Hepatocyte (in vitro differentiated cells): ENCODE measurements around the gene TENM4. TPM values are rescaled to one million over a fixed set of nuclear protein-coding genes. Genes with fewer than 3 reads are reported as not detected.

Experiments
- DNase-seq: peaks from one replicate; pipeline ENCODE4 v3.0.0-alpha.2; 2016; ENCODE audit warnings: low spot score
- H2AFZ ChIP-seq: fragments of 200-600 bp; sonication (generic); 2 replicates; pipeline ENCODE4 v1.6.0; 2016; ENCODE audit warnings: antibody characterized with exemption, mild to moderate bottlenecking
- H3K27ac ChIP-seq: fragments of 200-600 bp; sonication (generic); 2 replicates; pipeline ENCODE4 v1.5.1; 2016; ENCODE audit warnings: mild to moderate bottlenecking
- H3K27me3 ChIP-seq: fragments of 200-600 bp; sonication (generic); 2 replicates; pipeline ENCODE4 v1.6.1; 2016
- H3K36me3 ChIP-seq: fragments of 200-600 bp; sonication (generic); replicated peaks from 2 replicates; pipeline ENCODE4 v1.5.1; 2016; ENCODE audit warnings: low read depth; ENCODE audit not compliant: insufficient read depth
- H3K4me1 ChIP-seq: fragments of 200-600 bp; sonication (generic); 2 replicates; pipeline ENCODE4 v1.5.1; 2016; ENCODE audit warnings: mild to moderate bottlenecking, moderate library complexity; ENCODE audit not compliant: insufficient read depth
- H3K4me2 ChIP-seq: fragments of 200-600 bp; sonication (generic); 2 replicates; pipeline ENCODE4 v1.6.0; 2016
- H3K4me3 ChIP-seq: fragments of 200-600 bp; sonication (generic); 2 replicates; pipeline ENCODE4 v1.5.1; 2016; ENCODE audit warnings: mild to moderate bottlenecking
- H3K79me2 ChIP-seq: fragments of 200-600 bp; sonication (generic); 2 replicates; pipeline ENCODE4 v1.6.0; 2017; ENCODE audit warnings: mild to moderate bottlenecking
- H3K9me2 ChIP-seq: fragments of 200-600 bp; sonication (generic); replicated peaks from 2 replicates; pipeline ENCODE4 v1.6.0; 2017; ENCODE audit warnings: mild to moderate bottlenecking; ENCODE audit not compliant: insufficient read depth
- H3K9me3 ChIP-seq: fragments of 200-600 bp; sonication (generic); 2 replicates; pipeline ENCODE4 v1.5.1; 2016; ENCODE audit warnings: low read depth, mild to moderate bottlenecking
- H4K20me1 ChIP-seq: fragments of 200-600 bp; sonication (generic); 2 replicates; pipeline ENCODE4 v1.6.0; 2016; ENCODE audit warnings: mild to moderate bottlenecking; ENCODE audit not compliant: insufficient read depth, poor library complexity, severe bottlenecking
- EZH2 ChIP-seq: fragments of 200-600 bp; sonication (generic); IDR thresholded peaks from 2 replicates; pipeline ENCODE4 v1.6.1; 2016; ENCODE audit warnings: antibody characterized with exemption, mild to moderate bottlenecking, borderline replicate concordance
- EZH2phosphoT487 ChIP-seq: fragments of 200-600 bp; sonication (generic); IDR thresholded peaks from one replicate; pipeline ENCODE4 v1.6.1; 2018; ENCODE audit warnings: antibody characterized with exemption, mild to moderate bottlenecking, low read depth, moderate library complexity; ENCODE audit not compliant: unreplicated experiment, severe bottlenecking
- WGBS: methylation state at CpG from one replicate; pipeline ENCODE4 v1.1.6; 2016; ENCODE audit warnings: low lambda C conversion rate; ENCODE audit errors: missing lambda C conversion rate; 5-methylcytosine and 5-hydroxymethylcytosine counted together
- polyA plus RNA-seq: library from polyadenylated mRNA; unstranded; fragments of >200 nt; fragmentation: Nextera tagmentation; extraction: Ambion mirVana; gene quantifications from 2 replicates; pipeline ENCODE4 v1.2.1, GENCODE V29; 2016
- total RNA-seq: library from RNA; depleted of rRNA; stranded (reverse); fragments of >200 nt; gene quantifications from 2 replicates; pipeline ENCODE4 v1.2.3, GENCODE V29; 2014
- TF ChIP-seq, protein P1 (sequence below): fragments of 200-600 bp; sonication (generic); IDR thresholded peaks from 2 replicates; pipeline ENCODE4 v1.5.1; 2016; ENCODE audit warnings: antibody characterized with exemption, mild to moderate bottlenecking; ENCODE audit not compliant: poor library complexity

Gene TENM4
- total and polyA plus RNA-seq, 2 experiments from 2014 or later = 18.4 to 18.7 TPM

DNA sequence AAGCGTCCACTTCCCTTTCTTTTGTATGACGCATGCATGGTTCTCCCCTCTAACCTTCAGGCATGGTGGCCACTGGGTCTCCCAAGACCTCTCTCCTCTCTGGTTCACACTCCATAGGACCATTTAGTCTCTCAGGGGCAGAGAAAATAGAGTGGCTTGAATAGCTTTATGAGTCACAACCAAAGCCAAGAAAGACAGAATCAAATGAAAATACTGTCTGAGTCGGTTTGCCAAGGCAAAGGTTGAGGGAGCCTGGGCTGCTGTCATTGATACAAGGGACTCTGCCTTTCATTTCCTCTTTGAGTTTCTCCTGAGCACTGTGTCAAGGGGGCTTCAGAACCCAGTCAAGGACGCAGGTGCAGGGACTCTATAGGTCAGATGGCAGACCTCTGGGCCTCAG, 44.2 kb downstream of the TENM4 start:
- WGBS = 95% methylated on average over 4 of the region's 4 CpGs
- Histone ChIP-seq H3K27ac (no peak overlapping the region), H2AFZ (no peak overlapping the region), H4K20me1 (peaks cover 5% of the 10 kb centered on the region), H3K79me2 (peaks cover 12% of the 10 kb centered on the region), H3K9me2 (no peaks in the 10 kb centered on the region), H3K9me3 (no peaks in the 10 kb centered on the region), H3K36me3 (no peaks in the 10 kb centered on the region), H3K27me3 (no peaks in the 10 kb centered on the region), H3K4me2 (no peak overlapping the region), H3K4me1 (peaks cover 19% of the 10 kb centered on the region), H3K4me3 (no peak overlapping the region)
- TF ChIP-seq EZH2phosphoT487 (no peak), EZH2 (no peak)
- TF ChIP-seq, protein P1, sequence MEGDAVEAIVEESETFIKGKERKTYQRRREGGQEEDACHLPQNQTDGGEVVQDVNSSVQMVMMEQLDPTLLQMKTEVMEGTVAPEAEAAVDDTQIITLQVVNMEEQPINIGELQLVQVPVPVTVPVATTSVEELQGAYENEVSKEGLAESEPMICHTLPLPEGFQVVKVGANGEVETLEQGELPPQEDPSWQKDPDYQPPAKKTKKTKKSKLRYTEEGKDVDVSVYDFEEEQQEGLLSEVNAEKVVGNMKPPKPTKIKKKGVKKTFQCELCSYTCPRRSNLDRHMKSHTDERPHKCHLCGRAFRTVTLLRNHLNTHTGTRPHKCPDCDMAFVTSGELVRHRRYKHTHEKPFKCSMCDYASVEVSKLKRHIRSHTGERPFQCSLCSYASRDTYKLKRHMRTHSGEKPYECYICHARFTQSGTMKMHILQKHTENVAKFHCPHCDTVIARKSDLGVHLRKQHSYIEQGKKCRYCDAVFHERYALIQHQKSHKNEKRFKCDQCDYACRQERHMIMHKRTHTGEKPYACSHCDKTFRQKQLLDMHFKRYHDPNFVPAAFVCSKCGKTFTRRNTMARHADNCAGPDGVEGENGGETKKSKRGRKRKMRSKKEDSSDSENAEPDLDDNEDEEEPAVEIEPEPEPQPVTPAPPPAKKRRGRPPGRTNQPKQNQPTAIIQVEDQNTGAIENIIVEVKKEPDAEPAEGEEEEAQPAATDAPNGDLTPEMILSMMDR = no peak
- DNase-seq = no peak

- Histone ChIP-seq H3K27me3 (no peaks in the 10 kb centered on the region), H3K4me3 (no peak overlapping the region), H3K4me1 (peaks cover 19% of the 10 kb centered on the region), H3K9me3 (no peaks in the 10 kb centered on the region), H3K36me3 (no peaks in the 10 kb centered on the region), H3K9me2 (no peaks in the 10 kb centered on the region), H4K20me1 (peaks cover 5% of the 10 kb centered on the region), H3K79me2 (peaks cover 7% of the 10 kb centered on the region), H3K27ac (no peak overlapping the region), H3K4me2 (no peak overlapping the region), H2AFZ (no peak overlapping the region)
- no peak for DNase-seq
- TF ChIP-seq EZH2phosphoT487 (no peak), EZH2 (no peak)
- TF ChIP-seq, protein P1 = no peak
These were observed 44.8 kb downstream of the TENM4 start for GRCh38 chr11:79396001-79396400.

DNA sequence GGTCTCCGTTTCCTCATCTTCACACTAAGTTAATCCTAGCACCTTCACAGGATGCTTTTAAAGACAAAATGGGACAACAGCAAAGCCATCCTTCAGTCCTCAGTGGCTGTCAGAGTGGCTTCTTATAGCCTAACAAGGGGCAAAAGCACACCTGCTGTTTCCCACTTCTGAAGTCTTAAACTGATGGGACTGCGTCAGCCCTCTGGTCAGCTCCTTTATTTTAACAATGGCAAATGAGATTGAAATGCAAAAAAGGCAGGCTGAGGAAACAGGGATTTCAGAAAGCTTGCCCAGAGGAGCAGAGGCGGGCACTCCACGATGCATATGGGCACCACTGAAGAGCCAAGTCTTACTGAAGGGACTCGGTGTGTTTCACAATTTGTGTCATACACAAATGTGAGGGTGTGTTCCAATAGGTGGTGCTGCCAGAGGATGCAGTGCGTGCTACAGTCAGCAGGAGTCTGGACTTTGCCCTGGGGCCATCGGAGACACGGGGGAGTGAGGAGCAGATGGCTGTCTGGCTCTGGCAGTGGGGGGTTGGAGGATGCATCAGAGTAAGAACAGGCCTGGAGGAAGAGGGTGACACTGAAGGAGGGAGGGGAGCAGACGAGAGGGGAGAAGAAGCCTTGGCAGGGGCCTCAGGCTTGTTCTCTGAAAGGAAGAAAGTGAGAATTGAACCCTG, 47.3 kb downstream of the TENM4 start:
- peaks cover 5% of the 10 kb centered on the region for H4K20me1 ChIP-seq
- H3K27ac ChIP-seq = peak overlapping the region; percentile 44
- H3K79me2 ChIP-seq = peaks cover 7% of the 10 kb centered on the region
- peak overlapping the region; percentile 18 for H3K4me2 ChIP-seq
- 47% methylated on average over 9 of the region's 9 CpGs for WGBS
- DNase-seq = peak; percentile 80
- H3K9me2 ChIP-seq = no peaks in the 10 kb centered on the region
- H3K4me3 ChIP-seq = no peak overlapping the region
- H3K9me3 ChIP-seq = no peaks in the 10 kb centered on the region
- H3K36me3 ChIP-seq = no peaks in the 10 kb centered on the region
- TF ChIP-seq, protein P1 = no peak
- no peak for TF ChIP-seq EZH2
- no peak for TF ChIP-seq EZH2phosphoT487
- H3K4me1 ChIP-seq = peaks cover 13% of the 10 kb centered on the region
- no peaks in the 10 kb centered on the region for H3K27me3 ChIP-seq
- H2AFZ ChIP-seq = no peak overlapping the region
